Adrenal gland (tissue), 19 donors: ENCODE data around the gene FRS2. TPM values are rescaled to one million over a fixed set of nuclear protein-coding genes. Genes with fewer than 3 reads are reported as not detected.

Experiments
- DNase-seq, 7 donors: peaks; one replicate each; pipeline ENCODE4 v3.0.0-alpha.2; 2019 to 2020
- H3K27ac ChIP-seq, 5 donors: fragments of 200-600 bp; sonication (generic) in 4 of 5; 1 replicate in 3 of 5; 2 replicates in 2 of 5; pipeline versions ENCODE4 v1.5.1 to v1.8.0; 2016 to 2020; ENCODE audit warnings: mild to moderate bottlenecking in 1 of 5
- H3K27me3 ChIP-seq: fragments of 200-600 bp; 2 replicates; pipeline ENCODE4 v1.8.0; 2021
- H3K36me3 ChIP-seq, 2 donors: fragments of 200-600 bp; replicated peaks in 1 of 2; 1 replicate in 1 of 2; 2 replicates in 1 of 2; pipeline versions ENCODE4 v1.5.1 to v1.8.0; 2018 to 2022
- H3K4me1 ChIP-seq, 2 donors: fragments of 200-600 bp; replicated peaks in 1 of 2; 1 replicate in 1 of 2; 2 replicates in 1 of 2; pipeline versions ENCODE4 v1.5.1 to v1.8.0; 2018 to 2021
- H3K4me3 ChIP-seq, 4 donors: fragments of 200-600 bp; sonication (generic) in 3 of 4; one replicate each; pipeline ENCODE4 v1.5.1; 2016 to 2018
- H3K9me3 ChIP-seq, 3 donors: fragments of 200-600 bp; sonication (generic) in 1 of 3; replicated peaks in 1 of 3; 1 replicate in 2 of 3; 2 replicates in 1 of 3; pipeline versions ENCODE4 v1.5.1 to v1.8.0; 2016 to 2021
- POLR2A ChIP-seq, 2 donors: fragments of 450-650 bp; IDR thresholded peaks; one replicate each; pipeline ENCODE4 v1.6.1; 2017; ENCODE audit warnings: antibody characterized with exemption in 2 of 2, mild to moderate bottlenecking in 2 of 2, moderate library complexity in 1 of 2
- WGBS, 4 donors: extraction: QIAGEN DNeasy Blood & Tissue Kit in 2 of 4; methylation state at CpG; one replicate each; pipeline versions ENCODE4 v1.1.5 to v1.1.7; 2013 to 2017; 5-methylcytosine and 5-hydroxymethylcytosine counted together
- intact Hi-C, 2 donors: fragments of 100-400 bp; cut with DNase I; formaldehyde crosslinking; loops; one replicate each; pipeline versions ENCODE4 v1.14.1 to v1.15.0; 2022 to 2023
- long read RNA-seq, 10 donors: library from polyadenylated mRNA in 3 of 10; unstranded in 2 of 10; stranded (forward) in 1 of 10; transcript quantifications; one replicate each; pipeline ENCODE4 v2.0.0 and lab custom pipeline, GENCODE V29; 2021 to 2026
- polyA plus RNA-seq, 3 donors: library from polyadenylated mRNA; stranded (reverse); fragments of 200-250 nt in 2 of 3; fragments of 350-450 nt in 1 of 3; fragmentation: Illumina TruSeq in 1 of 3; extraction: RNeasy Lipid Tissue Mini Kit (QIAGEN cat#74804) in 1 of 3; gene quantifications; one replicate each; pipeline ENCODE4 v1.2.3, GENCODE V29; 2013 to 2014
- total RNA-seq, 9 donors: library from RNA; depleted of rRNA in 4 of 9; stranded (reverse); fragments of >200 nt in 4 of 9; fragments of 120-200 nt in 1 of 9; fragmentation: NEBNext Ultra II Directional in 1 of 9; extraction: Animal tissue kit (Norgen Biotek cat#: 25700) in 1 of 9; gene quantifications; one replicate each; pipeline versions ENCODE4 v1.1.0 to v1.2.4, GENCODE V29; 2013 to 2023
- TF ChIP-seq, protein P1 (sequence below), 6 experiments: fragments of 450-650 bp in 4 of 6; fragments of 200-600 bp in 2 of 6; sonication (generic) in 1 of 6; IDR thresholded peaks; 1 replicate in 5 of 6; 2 replicates in 1 of 6; pipeline versions ENCODE4 v1.5.1 to v1.8.0; 2016 to 2021; ENCODE audit warnings: antibody characterized with exemption in 6 of 6, mild to moderate bottlenecking in 2 of 6, moderate library complexity in 1 of 6
- donor health status: healthy with polysubstance abuse.
- donor health status: Bipolar disorder and iron deficiency.
- donor health status: DM: yes; HTN: yes; CAD: no.
- donor health status: DM: no; HTN: no; CAD: no.
- donor health status: DM: no; HTN: no; CAD: no.
- donor health status: DM: yes; HTN: yes; CAD: no.

FRS2 gene, protein sequence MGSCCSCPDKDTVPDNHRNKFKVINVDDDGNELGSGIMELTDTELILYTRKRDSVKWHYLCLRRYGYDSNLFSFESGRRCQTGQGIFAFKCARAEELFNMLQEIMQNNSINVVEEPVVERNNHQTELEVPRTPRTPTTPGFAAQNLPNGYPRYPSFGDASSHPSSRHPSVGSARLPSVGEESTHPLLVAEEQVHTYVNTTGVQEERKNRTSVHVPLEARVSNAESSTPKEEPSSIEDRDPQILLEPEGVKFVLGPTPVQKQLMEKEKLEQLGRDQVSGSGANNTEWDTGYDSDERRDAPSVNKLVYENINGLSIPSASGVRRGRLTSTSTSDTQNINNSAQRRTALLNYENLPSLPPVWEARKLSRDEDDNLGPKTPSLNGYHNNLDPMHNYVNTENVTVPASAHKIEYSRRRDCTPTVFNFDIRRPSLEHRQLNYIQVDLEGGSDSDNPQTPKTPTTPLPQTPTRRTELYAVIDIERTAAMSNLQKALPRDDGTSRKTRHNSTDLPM
- total RNA-seq = 10 to 100 TPM; 36.2 to 86.1 (median 47.2) TPM
- 10 to 100 TPM in 1 of 3 donors, 1 to 10 TPM in 2; 4.8 to 25.2 (median 7.3) TPM for polyA plus RNA-seq
- long read RNA-seq, donor 1, transcript FRS2-206 (9 exons, 1,952 nt) = major isoform, 6 of 7 reads
- long read RNA-seq, donor 1, partial matches to known transcripts = 0 of 7 reads
- long read RNA-seq, donor 1, other reads (novel, unspliced or antisense) = 0 of 7 reads
- long read RNA-seq, donor 2, transcript FRS2-206 (9 exons, 1,952 nt) = major isoform, 6 of 6 reads
- long read RNA-seq, donor 2, partial matches to known transcripts = 0 of 6 reads
- long read RNA-seq, donor 2, other reads (novel, unspliced or antisense) = 0 of 6 reads
- long read RNA-seq, donor 3, transcript FRS2-206 (9 exons, 1,952 nt) = major isoform, 7 of 7 reads
- long read RNA-seq, donor 3, partial matches to known transcripts = 0 of 7 reads
- long read RNA-seq, donor 3, other reads (novel, unspliced or antisense) = 0 of 7 reads
- long read RNA-seq, donor 4, partial matches to known transcripts = 0 of 3 reads
- long read RNA-seq, donor 4, other reads (novel, unspliced or antisense) = 2 of 3 reads
- long read RNA-seq, donor 5, transcript FRS2-206 (9 exons, 1,952 nt) = major isoform, 7 of 16 reads
- long read RNA-seq, donor 5, partial matches to known transcripts = 0 of 16 reads
- long read RNA-seq, donor 5, other reads (novel, unspliced or antisense) = 9 of 16 reads
- long read RNA-seq, donor 6, partial matches to known transcripts = 1 of 2 reads
- long read RNA-seq, donor 6, other reads (novel, unspliced or antisense) = 1 of 2 reads
- long read RNA-seq, donor 7, partial matches to known transcripts = 0 of 2 reads
- long read RNA-seq, donor 7, other reads (novel, unspliced or antisense) = 0 of 2 reads
- long read RNA-seq, donor 8, transcript FRS2-206 (9 exons, 1,952 nt) = major isoform, 6 of 6 reads
- long read RNA-seq, donor 8, partial matches to known transcripts = 0 of 6 reads
- long read RNA-seq, donor 8, other reads (novel, unspliced or antisense) = 0 of 6 reads
- long read RNA-seq, donor 9, partial matches to known transcripts = 5 of 6 reads
- long read RNA-seq, donor 9, other reads (novel, unspliced or antisense) = 0 of 6 reads
- long read RNA-seq, donor 10, partial matches to known transcripts = 0 of 2 reads
- long read RNA-seq, donor 10, other reads (novel, unspliced or antisense) = 0 of 2 reads

DNA sequence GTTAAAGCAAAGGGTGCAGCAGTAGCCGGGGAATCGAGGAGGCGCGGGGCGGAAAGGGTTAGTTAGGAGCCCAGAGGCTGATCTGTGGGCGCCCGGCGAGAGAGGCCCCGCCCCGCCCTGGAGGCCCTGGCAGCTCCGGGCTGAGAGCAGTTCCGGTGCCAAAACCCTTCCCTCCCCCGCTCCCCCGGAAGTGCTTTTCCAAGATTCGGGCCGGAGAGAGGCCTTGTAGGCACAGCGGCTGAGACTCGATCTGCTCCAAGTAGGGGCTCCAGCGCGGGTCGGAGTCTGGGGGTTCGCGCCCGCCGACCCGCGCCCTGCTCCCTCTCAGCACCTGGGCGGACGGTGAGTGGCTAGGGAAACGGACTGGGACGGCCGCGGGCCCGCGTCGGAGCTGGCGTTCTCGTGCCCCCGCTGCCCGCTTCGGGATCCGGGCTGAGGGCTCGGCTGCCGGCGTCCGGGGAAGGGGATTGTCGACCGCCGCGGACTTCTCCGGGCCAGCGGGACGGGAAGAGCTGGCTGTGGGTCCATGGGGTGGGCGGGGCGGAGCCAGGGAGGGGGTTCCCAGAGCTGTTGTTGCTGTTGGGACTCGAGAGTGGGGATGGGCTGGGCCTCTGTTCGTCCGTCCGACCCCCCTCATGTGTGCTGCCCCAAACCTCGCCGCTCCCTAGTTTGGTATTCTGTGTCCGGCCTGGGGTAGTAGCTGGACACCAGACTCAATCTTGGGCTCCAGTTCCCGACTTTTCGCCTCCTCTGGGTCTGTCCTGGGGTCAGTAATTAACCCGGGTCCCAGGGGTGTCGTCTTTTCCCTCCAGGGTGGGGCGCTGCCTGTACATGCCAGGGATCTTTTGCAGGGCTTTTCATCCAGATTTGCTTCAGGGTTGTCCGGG, at the start of gene FRS2:
Gene FRS2, plus strand, starts transcription at position 200 of the 887 bp plus-strand sequence. CDS start 98,643 bp downstream, outside the sequence.
- TF ChIP-seq, protein P1, sequence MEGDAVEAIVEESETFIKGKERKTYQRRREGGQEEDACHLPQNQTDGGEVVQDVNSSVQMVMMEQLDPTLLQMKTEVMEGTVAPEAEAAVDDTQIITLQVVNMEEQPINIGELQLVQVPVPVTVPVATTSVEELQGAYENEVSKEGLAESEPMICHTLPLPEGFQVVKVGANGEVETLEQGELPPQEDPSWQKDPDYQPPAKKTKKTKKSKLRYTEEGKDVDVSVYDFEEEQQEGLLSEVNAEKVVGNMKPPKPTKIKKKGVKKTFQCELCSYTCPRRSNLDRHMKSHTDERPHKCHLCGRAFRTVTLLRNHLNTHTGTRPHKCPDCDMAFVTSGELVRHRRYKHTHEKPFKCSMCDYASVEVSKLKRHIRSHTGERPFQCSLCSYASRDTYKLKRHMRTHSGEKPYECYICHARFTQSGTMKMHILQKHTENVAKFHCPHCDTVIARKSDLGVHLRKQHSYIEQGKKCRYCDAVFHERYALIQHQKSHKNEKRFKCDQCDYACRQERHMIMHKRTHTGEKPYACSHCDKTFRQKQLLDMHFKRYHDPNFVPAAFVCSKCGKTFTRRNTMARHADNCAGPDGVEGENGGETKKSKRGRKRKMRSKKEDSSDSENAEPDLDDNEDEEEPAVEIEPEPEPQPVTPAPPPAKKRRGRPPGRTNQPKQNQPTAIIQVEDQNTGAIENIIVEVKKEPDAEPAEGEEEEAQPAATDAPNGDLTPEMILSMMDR (IDR thresholded peaks at IDR 0.05) = peak in 5 of 6 experiments; percentile 34 to 54 (median 44)
- TF ChIP-seq POLR2A (IDR thresholded peaks at IDR 0.05) = peak; percentile 76 to 84
- Histone ChIP-seq H3K27ac (peak within 1 kb of the TSS; percentile 78 to 97 (median 92)), H3K9me3 (no peaks in the 10 kb centered on the region), H3K4me3 (peak within 1 kb of the TSS; percentile 67 to 96 (median 89)), H3K27me3 (no peaks in the 10 kb centered on the region), H3K4me1 (peaks cover 30 to 49% of the 10 kb centered on the region in 2 donors), H3K36me3 (no peaks in the 10 kb centered on the region)
- peak; percentile 90 to 95 (median 94) for DNase-seq
- intact Hi-C loops = loop anchor here in 1 of 2 donors (5.0 kb wide), 1 partner anchor 62 kb away; no protein-coding TSS in a partner anchor
- WGBS, 4 donors = 0 to 1% (median 0%) methylated on average over 10 to 68 of the region's 68 CpGs

DNA sequence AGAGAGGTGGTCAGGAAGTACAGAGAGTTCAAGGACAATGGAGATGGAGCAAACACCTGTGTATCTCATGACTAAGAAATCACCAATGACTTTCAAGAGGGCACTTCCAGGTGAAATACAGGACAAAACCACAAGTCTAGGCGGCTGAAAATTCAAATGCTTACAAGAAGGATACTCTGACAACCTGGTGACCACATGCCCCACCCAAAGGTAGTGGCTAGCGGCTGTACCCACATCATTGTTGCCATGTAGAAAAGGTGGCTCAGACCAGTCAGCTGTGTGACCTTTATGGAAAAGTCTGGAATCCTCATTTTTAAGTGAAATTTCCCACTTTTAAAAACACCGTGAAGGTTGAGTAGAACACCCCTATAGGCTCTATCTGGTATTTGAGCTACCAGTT, 48.6 kb upstream of the FRS2 start:
- Histone ChIP-seq H3K4me1 (no peaks in the 10 kb centered on the region), H3K36me3 (no peaks in the 10 kb centered on the region), H3K9me3 (no peaks in the 10 kb centered on the region), H3K27ac (no peak overlapping the region), H3K27me3 (no peaks in the 10 kb centered on the region), H3K4me3 (no peak overlapping the region)
- intact Hi-C loops = no loop called here
- no peak for DNase-seq
- TF ChIP-seq POLR2A (IDR thresholded peaks at IDR 0.05) = no peak
- TF ChIP-seq, protein P1 (IDR thresholded peaks at IDR 0.05) = no peak
- WGBS, 4 donors = 96 to 98% (median 96%) methylated on average over 3 of the region's 3 CpGs
